Astrocyte of the cerebellum (primary cell): Measurements from ENCODE around the gene SEMA6C.

Experiments
- DNase-seq: peaks from one replicate; pipeline ENCODE4 v3.0.0-alpha.2; 2011; ENCODE audit warnings: low read depth
- H3K4me3 ChIP-seq: 2 replicates; pipeline ENCODE4 v1.5.1; 2011; ENCODE audit warnings: mild to moderate bottlenecking, low read depth, low read length, moderate library complexity
- in situ Hi-C: cut with HindIII; loops from 2 replicates; pipeline ENCODE4 v1.10.0; 2017; ENCODE audit warnings: low sequenced_read_pairs
- TF ChIP-seq, protein P1 (sequence below): IDR thresholded peaks from 2 replicates; pipeline ENCODE4 v1.5.1; 2012; ENCODE audit warnings: low read length, low read depth, moderate library complexity, mild to moderate bottlenecking; ENCODE audit errors: missing control alignments

Gene SEMA6C

GRCh38 chr1:151130987-151131586, 15.3 kb downstream of the SEMA6C start:
- H3K4me3 ChIP-seq: peak overlapping the region; percentile 27
- TF ChIP-seq, protein P1, sequence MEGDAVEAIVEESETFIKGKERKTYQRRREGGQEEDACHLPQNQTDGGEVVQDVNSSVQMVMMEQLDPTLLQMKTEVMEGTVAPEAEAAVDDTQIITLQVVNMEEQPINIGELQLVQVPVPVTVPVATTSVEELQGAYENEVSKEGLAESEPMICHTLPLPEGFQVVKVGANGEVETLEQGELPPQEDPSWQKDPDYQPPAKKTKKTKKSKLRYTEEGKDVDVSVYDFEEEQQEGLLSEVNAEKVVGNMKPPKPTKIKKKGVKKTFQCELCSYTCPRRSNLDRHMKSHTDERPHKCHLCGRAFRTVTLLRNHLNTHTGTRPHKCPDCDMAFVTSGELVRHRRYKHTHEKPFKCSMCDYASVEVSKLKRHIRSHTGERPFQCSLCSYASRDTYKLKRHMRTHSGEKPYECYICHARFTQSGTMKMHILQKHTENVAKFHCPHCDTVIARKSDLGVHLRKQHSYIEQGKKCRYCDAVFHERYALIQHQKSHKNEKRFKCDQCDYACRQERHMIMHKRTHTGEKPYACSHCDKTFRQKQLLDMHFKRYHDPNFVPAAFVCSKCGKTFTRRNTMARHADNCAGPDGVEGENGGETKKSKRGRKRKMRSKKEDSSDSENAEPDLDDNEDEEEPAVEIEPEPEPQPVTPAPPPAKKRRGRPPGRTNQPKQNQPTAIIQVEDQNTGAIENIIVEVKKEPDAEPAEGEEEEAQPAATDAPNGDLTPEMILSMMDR: no peak
- in situ Hi-C loops: no loop called here
- DNase-seq: peak; percentile 69

DNA sequence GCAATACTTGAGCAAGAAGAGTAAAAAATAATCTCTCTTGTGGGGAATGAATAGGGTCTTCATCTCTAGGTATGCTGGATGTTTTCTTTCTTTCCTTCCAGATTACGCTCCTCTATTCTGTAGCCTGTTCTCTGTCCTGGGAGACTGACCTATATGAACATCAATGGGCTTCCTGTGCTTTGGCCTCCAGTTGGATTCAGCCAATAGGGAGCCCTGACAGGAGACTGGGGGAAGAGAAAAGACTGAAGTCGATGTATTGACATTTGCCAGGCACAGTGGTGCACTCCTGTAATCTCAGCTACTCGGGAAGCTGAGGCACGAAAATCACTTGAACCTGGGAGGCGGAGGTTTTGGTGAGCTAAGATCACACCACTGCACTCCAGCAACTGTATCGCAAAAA, 17.6 kb downstream of the SEMA6C start:
- TF ChIP-seq, protein P1: no peak

GRCh38 chr1:151124763-151125403, 21.5 kb downstream of the SEMA6C start:
- in situ Hi-C loops: no loop called here
- no peak overlapping the region for H3K4me3 ChIP-seq
- TF ChIP-seq, protein P1: no peak

More for the DNA sequence above, 17.6 kb downstream of the SEMA6C start:
- in situ Hi-C loops: no loop called here
- H3K4me3 ChIP-seq: no peak overlapping the region
- DNase-seq: no peak

DNA sequence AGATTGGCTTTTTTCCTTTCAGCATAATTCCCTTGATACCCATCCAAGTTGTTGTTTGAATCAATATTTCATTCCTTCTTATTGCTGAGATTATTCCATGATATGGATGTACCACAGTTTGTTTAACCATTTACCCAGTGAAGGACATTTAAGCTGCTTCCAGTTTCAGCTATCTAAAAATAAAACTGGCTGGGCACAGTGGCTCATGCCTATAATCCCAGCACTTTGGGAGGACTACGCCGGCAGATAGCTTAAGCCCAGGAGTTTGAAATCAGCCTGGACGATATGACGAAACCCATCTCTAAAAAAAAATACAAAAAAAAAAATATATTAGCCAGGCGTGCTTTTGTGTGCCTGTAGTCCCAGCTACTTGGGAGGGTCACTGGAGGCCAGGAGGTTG, 32.6 kb downstream of the SEMA6C start:
- TF ChIP-seq, protein P1: no peak
- in situ Hi-C loops: no loop called here
- no peak for DNase-seq
- no peak overlapping the region for H3K4me3 ChIP-seq

More at GRCh38 chr1:151124763-151125403, 21.5 kb downstream of the SEMA6C start:
- no peak for DNase-seq

GRCh38 chr1:151108331-151108730, 38.1 kb downstream of the SEMA6C start:
- DNase-seq: no peak
- H3K4me3 ChIP-seq: no peak overlapping the region
- TF ChIP-seq, protein P1: no peak
- in situ Hi-C loops: no loop called here

DNA sequence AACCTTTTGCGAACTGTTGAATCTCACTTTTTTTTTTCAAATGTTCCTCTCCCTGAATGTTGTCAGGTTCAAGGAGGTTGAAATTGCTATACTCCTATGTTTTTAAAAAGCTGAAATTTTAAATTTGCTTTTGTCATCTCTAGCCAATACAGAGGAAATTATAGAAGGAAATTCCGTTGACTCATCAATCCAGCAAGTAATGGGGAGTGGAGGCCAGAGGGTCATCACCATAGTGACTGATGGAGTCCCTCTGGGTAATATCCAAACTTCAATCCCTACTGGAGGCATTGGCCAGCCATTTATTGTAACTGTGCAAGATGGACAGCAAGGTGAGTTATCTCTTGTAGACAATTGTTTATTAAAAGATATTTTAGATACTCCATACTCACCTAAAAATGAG, 39.5 kb downstream of the SEMA6C start:
- no peak for DNase-seq
- no peak overlapping the region for H3K4me3 ChIP-seq
- in situ Hi-C loops: no loop called here
- TF ChIP-seq, protein P1: no peak
